Erythroblast (primary cell): Measurements from ENCODE around the gene BPIFA1.

Experiments
- GATA1 ChIP-seq: IDR thresholded peaks from 2 replicates; pipeline ENCODE4 v1.6.1; 2011; ENCODE audit warnings: low read depth, mild to moderate bottlenecking, control low read depth, low read length, moderate library complexity
- POLR2A ChIP-seq: IDR thresholded peaks from 2 replicates; pipeline ENCODE4 v1.6.1; 2011; ENCODE audit warnings: mild to moderate bottlenecking, low read length

DNA sequence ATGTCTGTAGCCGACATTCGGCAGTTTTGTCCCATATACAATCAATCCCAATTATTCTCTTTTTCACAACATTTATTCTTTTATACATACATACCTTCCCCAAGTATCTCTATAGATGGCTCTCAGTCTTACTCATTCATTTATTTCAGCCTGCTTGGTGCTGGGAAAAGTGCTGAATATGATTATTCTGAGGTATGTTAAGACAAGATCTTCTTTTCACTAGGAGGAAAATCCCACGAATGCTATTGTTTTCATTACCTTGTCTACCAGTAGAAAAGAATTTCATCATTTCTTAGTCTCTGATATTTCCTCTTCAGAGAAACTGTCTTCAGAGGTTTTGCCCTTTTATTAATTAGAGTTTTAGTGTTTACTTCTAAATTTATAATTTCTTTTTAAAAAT, 32.4 kb upstream of the BPIFA1 start:
- no peak for TF ChIP-seq POLR2A
- no peak for TF ChIP-seq GATA1
